NB4 (cell line): ENCODE data around the gene EPB41L3.

ENCODE experiments used
- MYC ChIP-seq: IDR thresholded peaks from 2 replicates; pipeline ENCODE4 v1.6.1; 2011; ENCODE audit warnings: low read depth, low read length
- POLR2A ChIP-seq: IDR thresholded peaks from 2 replicates; pipeline ENCODE4 v1.6.1; 2011; ENCODE audit warnings: mild to moderate bottlenecking; ENCODE audit not compliant: insufficient read length; ENCODE audit errors: extremely low read depth

DNA sequence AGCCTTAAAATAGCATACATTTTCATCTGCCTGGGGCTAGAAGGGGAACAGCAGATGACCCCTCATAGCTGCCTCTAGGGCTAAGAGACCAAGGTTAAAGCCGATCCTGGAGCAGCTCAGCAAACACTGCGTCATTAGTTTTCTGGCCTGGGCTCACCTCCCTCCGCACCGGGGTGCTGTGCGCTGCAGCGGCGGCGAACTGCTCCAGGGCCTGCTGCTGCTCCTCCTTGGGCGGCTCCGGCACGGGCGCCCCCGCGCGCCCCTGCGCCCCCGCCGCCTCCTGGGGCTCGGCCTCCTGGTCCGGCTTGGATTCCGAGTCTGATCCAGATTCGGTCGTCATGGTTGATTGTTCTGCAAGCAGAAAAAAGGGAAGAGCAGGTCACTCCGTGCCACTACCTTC is 55.0 kb downstream of the EPB41L3 start:
- no peak for TF ChIP-seq MYC
- no peak for TF ChIP-seq POLR2A
